EH (cell line): ENCODE data around the gene OR2A1.
"Not testable (repeated sequence)": the region's sequence is repeated elsewhere in the genome, so short reads cannot be mapped to it uniquely, and the experiment has no call there.

Source experiments
- DNase-seq: peaks from one replicate; pipeline ENCODE4 v3.0.0-alpha.2; 2015; ENCODE audit warnings: low read depth

OR2A1 gene

DNA sequence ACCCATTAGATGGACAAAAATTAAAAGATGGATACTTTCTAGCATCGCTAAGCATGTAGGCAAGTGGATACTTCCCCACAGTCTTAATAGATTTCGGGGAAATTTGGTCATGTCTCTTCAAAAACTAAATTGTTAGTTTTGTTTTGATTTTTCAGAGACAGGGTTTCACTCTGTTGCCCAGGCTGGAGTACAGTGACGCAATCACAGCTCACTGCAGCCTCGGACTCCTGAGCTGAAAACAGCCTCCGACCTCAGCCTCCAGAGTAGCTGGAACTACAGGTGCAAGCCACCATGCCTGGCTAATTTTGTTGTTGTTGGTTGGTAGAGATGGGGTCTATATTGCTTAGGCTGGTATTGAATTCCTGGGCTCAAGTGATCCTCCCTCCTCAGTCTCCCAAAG, 13.6 kb downstream of the OR2A1 start:
- DNase-seq = not testable (repeated sequence)

DNA sequence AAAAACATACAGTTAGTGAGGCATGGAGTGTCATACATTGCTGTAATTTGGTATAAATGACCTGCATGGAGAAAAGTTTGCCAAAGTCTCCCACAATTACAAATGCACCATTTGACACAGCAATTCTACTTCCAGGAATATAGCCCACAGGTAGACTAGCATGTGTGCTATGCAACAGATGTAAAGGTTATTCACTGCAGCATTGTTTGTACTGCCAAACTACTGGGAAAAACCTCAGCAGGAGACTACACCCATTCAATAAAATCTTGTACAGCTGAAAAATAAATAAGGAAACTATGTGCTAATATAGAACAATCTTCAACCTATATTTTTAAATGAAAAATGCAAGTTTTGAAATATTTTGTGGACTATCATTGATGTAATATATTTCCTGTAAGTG, 17.8 kb downstream of the OR2A1 start:
- DNase-seq = not testable (repeated sequence)

- not testable (repeated sequence) for DNase-seq
These were observed 19.2 kb downstream of the OR2A1 start for GRCh38 chr7:144331221-144331995.

- not testable (repeated sequence) for DNase-seq
These were observed 19.7 kb downstream of the OR2A1 start for GRCh38 chr7:144331996-144332288.

DNA sequence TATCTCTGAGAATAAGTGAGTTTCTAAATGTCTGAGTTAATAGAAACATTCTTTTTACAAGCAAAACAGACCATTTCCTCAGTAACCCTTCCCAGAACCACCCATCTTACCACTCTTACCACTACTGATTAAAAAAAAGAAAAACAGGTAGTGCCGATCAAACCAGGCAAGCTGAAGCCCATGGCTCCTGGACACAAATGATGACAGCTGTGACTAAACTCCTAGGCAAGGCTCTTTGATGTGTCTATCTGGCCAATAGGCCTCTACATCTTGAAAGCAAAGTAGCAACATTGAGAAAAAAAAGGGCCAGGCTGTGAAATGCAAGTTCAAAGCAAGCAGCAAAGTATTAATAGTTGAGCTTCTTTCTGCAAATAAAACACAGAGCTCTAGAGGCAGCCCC, 36.4 kb downstream of the OR2A1 start:
- DNase-seq = not testable (repeated sequence)

DNA sequence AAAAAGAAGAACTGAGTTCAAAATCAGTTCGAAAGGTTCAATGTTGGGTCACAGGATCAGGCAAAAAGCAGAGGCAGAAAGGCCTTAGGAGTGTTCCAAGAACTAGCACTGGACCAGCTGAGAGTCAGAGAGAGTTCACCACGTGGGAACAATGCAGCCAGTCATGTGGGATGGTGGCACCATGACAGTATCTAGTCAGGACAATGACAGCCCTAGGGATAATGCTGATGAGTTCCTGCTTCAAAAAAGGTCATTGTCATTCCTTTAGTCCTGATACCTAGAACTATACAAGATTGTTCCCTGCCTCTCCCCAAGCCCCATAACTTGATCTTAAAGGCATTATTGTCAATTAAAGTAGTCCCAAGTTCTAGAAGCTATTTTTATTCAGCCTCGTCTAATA, 39.4 kb downstream of the OR2A1 start:
- DNase-seq = not testable (repeated sequence)

GRCh38 chr7:144355176-144355822, 43.1 kb downstream of the OR2A1 start, which contains the start of gene ARHGEF5:
ARHGEF5 (plus strand) TSS chr7:144355402; CDS start chr7:144362670, 7,268 bp downstream.
- DNase-seq = not testable (repeated sequence)

GRCh38 chr7:144356185-144356584, 44.0 kb downstream of the OR2A1 start:
- not testable (repeated sequence) for DNase-seq

- not testable (repeated sequence) for DNase-seq
These were observed 44.6 kb downstream of the OR2A1 start for GRCh38 chr7:144356860-144357259.

DNA sequence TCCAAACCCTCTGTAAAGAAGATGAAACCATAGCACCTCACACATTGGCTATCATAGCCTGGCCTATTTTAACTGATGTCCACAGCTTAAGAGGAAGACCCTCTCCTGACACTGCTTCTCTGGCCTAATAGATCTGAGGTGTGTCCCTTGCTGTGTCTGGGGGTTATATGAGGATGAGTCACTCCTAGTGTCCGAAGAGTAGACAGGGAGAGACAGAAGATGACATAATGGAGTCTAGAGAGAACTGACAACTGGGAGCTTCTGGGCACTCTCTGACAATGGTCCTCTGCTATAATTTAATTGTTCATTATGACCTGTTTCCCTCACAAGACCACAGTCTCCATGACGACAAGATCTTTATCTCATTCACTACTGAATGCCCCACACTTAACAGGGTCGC, 49.8 kb downstream of the OR2A1 start:
- DNase-seq = not testable (repeated sequence)

GRCh38 chr7:144365523-144365922, 53.3 kb downstream of the OR2A1 start:
- DNase-seq = not testable (repeated sequence)

- DNase-seq = not testable (repeated sequence)
These were observed 55.0 kb downstream of the OR2A1 start for GRCh38 chr7:144367250-144367649.

DNA sequence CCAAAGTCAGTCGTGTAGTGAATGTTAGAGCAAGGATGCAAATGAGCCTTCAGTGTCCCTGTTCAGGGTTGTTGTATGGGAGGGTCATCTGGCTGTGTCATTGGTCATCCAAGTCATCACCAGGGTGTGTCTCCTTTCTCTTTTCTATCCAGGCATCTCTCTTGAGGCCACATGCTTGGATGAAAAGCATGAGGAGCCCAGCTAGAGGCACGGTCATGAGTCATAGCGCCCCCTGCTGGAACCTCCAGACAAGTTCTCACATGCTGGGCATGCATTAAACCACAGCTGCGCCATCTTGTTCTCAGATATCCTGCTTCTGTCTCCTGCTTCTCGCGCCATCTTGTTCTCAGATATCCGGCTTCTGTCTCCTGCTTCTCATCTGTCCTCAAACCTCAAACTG, 57.0 kb downstream of the OR2A1 start:
- not testable (repeated sequence) for DNase-seq
